PFSK-1 (cell line): ENCODE measurements around the gene PFAS.

Experiments
- SIN3A ChIP-seq: IDR thresholded peaks from 2 replicates; pipeline ENCODE4 v1.6.1; 2012; ENCODE audit warnings: mild to moderate bottlenecking, low read length, moderate library complexity, borderline replicate concordance; ENCODE audit not compliant: insufficient read depth
- TF ChIP-seq, protein P1 (sequence below), 2 experiments: IDR thresholded peaks; 2 replicates each; pipeline versions ENCODE4 v1.6.1 to v1.8.0; 2011 to 2012; ENCODE audit warnings: low read depth in 2 of 2, low read length in 2 of 2, control low read depth in 1 of 2, inconsistent platforms in 1 of 2, mild to moderate bottlenecking in 1 of 2, moderate library complexity in 1 of 2; ENCODE audit not compliant: insufficient read depth in 1 of 2

DNA sequence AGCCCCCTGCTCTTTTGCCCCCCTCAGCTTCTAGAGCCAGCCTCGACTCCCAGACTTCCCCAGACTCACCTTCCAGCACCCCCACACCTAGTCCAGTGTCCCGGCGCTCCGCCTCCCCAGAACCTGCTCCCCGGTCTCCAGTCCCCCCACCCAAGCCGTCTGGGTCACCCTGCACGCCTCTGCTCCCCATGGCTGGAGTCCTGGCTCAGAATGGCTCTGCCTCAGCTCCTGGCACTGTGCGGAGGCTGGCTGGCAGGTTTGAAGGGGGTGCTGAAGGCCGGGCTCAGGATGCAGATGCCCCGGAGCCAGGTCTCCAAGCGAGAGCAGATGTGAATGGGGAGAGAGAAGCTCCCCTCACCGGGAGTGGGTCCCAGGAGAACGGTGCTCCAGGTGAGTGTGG, 63.2 kb downstream of the PFAS start:
- TF ChIP-seq, protein P1, sequence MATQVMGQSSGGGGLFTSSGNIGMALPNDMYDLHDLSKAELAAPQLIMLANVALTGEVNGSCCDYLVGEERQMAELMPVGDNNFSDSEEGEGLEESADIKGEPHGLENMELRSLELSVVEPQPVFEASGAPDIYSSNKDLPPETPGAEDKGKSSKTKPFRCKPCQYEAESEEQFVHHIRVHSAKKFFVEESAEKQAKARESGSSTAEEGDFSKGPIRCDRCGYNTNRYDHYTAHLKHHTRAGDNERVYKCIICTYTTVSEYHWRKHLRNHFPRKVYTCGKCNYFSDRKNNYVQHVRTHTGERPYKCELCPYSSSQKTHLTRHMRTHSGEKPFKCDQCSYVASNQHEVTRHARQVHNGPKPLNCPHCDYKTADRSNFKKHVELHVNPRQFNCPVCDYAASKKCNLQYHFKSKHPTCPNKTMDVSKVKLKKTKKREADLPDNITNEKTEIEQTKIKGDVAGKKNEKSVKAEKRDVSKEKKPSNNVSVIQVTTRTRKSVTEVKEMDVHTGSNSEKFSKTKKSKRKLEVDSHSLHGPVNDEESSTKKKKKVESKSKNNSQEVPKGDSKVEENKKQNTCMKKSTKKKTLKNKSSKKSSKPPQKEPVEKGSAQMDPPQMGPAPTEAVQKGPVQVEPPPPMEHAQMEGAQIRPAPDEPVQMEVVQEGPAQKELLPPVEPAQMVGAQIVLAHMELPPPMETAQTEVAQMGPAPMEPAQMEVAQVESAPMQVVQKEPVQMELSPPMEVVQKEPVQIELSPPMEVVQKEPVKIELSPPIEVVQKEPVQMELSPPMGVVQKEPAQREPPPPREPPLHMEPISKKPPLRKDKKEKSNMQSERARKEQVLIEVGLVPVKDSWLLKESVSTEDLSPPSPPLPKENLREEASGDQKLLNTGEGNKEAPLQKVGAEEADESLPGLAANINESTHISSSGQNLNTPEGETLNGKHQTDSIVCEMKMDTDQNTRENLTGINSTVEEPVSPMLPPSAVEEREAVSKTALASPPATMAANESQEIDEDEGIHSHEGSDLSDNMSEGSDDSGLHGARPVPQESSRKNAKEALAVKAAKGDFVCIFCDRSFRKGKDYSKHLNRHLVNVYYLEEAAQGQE (IDR thresholded peaks at IDR 0.05; ENCODE audit: insufficient read depth in 1 of 2, low read depth in 2 of 2, low read length in 2 of 2) = no peak
- TF ChIP-seq SIN3A = no peak
